Right renal cortex interstitium (tissue), 3 donors: Measurements from ENCODE around the gene RNPEPL1. TPM values are rescaled to one million over a fixed set of nuclear protein-coding genes. Genes with fewer than 3 reads are reported as not detected.

ENCODE experiments used
- DNase-seq, 3 donors: peaks; one replicate each; pipeline ENCODE4 v3.0.0-alpha.2; 2013; ENCODE audit warnings: low read depth in 3 of 3, low spot score in 2 of 3
- polyA plus RNA-seq, 3 donors: library from polyadenylated mRNA; unstranded; fragments of 120-200 nt; gene quantifications; one replicate each; pipeline ENCODE4 v1.2.1, GENCODE V29; 2013; ENCODE audit not compliant: insufficient read length in 3 of 3

RNPEPL1 gene
- polyA plus RNA-seq, 3 donors: 21.0 to 27.7 (median 25.5) TPM

DNA sequence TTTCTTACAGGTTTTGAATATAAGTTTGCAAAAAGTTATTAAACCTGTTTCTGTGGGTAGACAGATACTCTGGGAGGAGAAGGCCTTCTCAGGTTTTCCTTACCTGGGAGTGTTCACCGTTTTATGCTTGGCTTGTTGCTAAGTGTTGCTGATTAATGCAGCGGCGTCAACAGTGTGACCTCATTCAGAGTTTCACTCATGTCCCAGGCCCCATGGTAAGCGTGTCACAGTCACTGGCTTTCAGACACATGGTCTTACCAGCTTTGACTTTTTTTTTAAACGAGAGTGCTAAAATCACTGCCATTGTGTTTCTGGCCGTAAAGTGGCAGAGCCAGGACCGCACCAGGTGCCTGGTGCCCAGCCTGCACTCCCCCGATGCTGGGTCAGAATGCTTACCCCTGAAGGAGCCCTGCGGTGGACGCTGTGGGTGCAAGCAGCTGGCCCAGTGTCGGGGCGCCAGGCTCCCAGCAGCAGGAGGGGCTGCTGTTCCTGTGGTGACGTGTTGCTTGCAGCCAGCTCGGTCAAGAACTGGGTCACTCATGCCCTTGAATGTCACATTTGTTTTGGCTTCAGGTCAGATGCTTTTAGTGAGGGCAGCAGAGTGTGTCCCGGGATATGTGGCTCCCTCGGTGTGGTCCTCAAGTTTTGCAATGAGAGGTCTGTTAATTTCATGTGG is 21.7 kb downstream of the RNPEPL1 start:
- DNase-seq: no peak

DNA sequence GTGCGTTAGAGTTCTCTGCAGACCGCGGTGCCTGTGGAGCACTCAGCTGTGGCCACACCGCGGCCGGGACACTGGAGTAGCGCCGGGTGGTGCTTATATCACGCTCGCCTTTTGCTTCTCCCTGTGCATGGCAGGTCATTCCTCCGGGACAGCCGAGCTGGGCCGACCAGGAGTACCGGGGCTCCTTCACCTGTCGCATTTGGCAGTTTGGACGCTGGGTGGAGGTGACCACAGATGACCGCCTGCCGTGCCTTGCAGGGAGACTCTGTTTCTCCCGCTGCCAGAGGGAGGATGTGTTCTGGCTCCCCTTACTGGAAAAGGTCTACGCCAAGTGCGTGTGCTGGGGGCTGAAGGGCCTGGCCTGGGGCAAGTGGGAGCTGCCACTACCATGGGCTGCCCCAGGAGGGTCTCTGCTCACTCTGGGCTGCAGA is 22.4 kb downstream of the RNPEPL1 start:
- no peak for DNase-seq

DNA sequence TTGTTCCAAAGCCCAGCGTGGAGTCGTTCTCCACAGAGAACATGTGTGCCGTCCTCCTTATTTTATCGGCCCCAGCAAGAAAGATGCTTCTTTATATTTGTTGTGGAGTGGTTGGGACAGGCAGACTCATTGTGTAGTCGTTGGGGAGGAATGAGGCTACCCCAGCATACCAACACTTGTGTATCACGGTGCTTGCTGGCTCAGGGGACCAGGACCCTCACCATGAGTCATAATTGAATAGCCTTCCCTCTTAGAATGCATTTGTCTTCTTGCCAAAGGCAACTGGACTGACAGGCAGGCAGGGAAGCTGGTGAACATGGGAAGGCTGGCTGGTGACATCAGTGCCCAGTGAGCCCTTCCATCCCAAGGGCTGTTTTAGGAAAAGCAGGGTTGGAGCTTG is 22.9 kb downstream of the RNPEPL1 start:
- DNase-seq: no peak

DNA sequence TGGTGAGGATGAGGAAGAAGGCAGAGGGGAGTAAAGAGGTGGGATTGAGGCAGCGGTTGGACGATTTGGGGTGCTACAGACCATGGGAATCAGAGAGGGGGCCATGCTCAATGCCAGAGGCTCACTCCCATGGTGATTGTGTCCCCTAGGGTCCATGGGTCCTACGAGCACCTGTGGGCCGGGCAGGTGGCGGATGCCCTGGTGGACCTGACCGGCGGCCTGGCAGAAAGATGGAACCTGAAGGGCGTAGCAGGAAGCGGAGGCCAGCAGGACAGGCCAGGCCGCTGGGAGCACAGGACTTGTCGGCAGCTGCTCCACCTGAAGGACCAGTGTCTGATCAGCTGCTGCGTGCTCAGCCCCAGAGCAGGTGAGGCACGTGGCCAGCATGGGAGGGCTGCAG is 23.5 kb downstream of the RNPEPL1 start:
- no peak for DNase-seq

DNA sequence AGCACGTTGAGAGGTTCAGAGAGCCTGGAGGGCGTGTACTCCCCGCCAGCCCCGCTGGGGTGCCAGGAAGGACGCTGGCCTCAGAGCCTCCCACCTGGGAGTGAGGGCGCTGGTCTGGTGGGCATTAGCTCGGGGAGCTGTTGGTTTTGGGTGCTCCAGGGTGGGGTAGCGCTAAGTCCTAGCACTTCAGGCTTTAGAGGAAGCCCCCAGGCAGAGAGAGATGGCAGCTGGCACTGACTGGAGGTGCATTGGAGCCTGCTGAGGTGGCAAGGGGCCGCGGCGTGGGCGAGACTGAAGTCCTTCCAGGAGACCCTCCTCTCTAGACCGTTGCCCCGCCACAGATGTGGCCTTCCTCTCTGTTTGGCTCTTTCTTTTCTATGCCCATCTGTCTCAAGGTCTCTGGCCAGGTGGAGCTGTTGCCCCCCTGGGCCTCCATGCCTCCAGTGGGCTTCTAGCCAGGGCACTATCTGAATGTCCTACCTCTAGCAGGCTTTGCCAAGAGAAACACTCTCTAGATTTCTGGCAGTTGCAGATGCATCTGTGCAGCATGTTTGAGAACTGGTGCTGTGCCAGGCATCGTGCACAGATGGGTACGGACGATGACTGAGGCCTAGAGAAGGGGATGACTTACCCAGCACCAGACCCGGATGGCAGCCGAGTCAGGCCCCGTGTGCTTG is 24.9 kb downstream of the RNPEPL1 start:
- DNase-seq: no peak

DNA sequence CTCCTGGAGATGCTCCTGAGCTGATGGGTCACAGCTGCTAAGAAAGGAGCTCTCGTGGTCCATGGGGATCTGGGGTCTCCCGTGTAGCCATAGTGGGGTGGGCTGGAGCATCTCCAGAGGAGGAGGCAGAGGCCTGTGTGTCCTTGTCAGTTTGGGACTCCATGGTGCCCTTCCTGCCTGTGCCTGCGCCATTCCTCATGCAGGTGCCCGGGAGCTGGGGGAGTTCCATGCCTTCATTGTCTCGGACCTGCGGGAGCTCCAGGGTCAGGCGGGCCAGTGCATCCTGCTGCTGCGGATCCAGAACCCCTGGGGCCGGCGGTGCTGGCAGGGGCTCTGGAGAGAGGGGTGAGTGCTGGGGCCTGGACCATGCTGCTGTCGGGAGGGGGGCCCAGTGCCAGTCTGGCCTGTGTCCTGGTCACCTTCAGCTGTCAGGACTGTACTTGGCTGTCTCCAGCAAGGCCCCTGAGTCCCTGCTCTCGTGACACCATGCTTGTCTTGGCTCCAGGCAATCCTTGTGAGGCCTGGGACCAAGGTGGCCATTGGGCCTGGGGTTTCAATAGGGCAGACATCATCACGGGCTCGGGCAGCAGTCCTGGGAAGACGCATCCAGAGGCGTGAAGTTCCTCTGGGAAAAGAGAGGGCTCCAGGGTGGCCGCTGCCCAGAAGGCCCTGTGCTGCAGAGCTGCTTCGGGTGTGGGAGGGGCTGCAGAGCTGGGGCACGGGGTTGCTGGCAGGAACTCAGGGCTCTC is 25.6 kb downstream of the RNPEPL1 start:
- no peak for DNase-seq

DNA sequence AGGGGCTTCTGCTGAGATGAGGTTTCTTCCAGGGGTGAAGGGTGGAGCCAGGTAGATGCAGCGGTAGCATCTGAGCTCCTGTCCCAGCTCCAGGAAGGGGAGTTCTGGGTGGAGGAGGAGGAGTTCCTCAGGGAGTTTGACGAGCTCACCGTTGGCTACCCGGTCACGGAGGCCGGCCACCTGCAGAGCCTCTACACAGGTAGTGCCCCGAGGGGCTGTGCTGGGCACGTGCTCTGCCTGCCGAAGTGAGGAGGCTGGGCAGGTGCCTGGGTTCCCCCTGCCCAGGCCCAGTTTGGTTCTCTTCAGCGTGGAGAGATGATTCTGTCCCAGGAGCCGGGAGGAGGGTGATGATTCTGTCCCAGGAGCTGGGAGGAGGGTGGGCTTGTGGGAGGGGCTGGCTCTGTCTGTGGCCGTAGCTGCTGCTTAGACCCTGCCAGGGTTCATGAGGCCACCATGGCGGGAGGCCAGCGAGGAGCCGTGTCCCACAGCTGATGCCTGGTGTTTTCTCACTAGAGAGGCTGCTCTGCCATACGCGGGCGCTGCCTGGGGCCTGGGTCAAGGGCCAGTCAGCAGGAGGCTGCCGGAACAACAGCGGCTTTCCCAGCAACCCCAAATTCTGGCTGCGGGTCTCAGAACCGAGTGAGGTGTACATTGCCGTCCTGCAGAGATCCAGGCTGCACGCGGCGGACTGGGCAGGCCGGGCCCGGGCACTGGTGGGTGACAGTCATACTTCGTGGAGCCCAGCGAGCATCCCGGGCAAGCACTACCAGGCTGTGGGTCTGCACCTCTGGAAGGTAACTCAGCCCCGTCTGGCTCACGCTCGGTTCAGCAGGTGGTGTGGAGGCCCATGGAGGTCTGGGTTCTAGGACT is 26.5 kb downstream of the RNPEPL1 start:
- no peak for DNase-seq

DNA sequence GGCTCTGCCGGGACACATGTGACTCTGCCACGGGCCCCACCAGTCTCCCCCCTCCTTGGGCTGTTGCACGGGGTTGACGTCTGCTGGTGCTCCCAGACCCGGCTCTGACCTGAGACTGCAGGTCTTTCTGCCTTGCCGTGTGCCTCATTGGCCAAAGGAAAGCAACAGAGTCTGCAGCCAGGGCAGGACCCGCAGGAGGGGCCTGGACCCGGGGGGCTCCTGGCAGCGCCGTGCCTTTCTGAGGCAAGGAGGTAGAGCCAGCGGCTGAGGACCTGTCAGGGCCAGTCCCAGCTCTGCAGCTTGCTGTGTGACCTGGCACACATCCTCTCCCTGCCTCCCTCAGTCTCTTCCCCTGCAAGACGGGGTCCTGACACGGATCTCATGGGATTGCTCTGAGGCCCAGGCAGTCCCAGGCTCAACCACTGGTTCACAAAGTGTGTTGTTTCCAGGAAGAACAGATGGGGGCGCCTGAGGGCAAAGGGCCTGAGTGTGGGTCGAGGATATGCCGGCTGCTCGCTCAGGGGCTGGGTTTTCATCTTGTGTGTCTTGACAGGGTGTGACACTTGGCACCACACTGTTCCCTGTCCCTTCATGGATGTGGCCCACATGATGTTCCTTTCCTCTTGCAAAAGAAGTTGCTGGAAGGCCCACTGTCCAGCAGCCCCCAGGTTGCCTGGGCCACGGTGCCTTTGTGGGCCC is 27.2 kb downstream of the RNPEPL1 start:
- no peak for DNase-seq

DNA sequence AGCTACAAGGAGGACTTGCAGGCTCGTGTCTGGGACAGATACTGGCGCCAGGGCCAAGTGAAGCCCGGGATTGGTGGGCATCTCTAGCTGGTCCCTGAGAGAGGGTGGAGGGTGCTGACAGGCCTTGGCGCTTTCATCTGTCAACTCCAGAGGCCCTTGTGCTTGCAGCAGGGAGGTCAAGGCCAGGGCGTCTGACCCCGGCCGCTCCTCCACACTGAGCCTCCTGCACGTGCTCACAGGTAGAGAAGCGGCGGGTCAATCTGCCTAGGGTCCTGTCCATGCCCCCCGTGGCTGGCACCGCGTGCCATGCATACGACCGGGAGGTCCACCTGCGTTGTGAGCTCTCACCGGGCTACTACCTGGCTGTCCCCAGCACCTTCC is 27.8 kb downstream of the RNPEPL1 start:
- DNase-seq: no peak

DNA sequence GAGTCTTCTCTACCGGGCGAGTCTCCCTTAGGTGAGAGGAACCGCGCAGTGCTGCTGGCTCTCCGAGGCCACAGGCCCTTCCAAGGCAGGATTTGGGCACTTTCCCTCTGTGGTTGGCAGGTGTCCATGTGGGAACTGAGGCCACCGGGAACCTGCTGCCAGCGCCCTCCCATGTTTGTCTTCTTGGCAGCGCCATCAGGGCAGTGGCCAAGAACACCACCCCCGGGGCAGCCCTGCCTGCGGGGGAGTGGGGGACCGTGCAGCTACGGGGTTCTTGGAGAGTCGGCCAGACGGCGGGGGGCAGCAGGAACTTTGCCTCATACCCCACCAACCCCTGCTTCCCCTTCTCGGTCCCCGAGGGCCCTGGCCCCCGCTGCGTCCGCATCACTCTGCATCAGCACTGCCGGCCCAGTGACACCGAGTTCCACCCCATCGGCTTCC is 28.2 kb downstream of the RNPEPL1 start:
- no peak for DNase-seq

DNA sequence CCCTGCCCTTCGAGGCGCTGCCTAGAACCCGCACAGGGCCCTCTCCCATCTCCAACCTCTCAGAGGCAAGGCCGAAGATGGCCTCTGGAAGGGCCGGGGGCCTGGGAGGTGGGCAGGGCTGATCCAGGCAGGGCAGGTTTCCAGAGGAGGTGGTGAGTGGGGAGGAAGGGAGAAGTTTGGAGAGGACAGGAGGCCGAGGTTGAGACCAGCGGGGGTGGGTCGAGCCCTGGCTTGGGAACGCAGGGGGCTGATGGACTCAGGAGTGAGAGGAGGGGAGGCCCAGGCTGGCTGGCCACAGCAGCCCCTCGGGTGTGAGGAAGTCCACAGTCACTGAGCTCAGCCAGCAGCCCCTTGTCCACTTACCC is 28.8 kb downstream of the RNPEPL1 start:
- DNase-seq: no peak

DNA sequence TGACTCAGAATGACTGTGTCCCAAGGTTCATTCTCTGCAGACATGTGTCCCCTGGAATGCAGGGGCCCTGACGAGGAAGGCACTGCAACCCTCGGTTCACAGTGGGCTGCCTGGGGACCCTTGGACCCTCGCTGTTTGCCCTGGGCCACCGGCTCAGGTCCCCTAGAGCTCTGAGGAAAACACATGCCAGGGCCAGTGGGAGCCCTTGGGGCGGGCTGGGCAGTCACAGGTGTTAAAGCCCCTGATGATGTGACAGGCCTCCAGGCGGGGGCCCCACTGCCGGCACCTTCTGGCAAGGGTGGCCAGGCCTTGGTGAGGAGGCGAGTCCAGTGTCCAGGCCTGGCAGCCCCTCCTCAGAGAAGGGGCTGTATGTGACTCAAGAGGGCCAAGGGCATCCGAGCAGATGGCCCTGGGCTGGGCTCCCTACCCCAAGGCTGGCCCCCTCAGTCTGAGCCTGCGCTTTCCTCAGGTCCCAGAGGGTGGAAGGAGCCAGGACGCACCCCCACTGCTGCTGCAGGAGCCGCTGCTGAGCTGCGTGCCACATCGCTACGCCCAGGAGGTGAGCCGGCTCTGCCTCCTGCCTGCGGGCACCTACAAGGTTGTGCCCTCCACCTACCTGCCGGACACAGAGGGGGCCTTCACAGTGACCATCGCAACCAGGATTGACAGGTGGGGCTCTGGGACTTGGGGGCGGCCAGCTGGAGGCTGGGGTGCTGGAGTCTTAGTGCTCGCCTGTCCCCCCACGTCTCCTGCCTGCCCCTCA is 29.3 kb downstream of the RNPEPL1 start:
- no peak for DNase-seq

DNA sequence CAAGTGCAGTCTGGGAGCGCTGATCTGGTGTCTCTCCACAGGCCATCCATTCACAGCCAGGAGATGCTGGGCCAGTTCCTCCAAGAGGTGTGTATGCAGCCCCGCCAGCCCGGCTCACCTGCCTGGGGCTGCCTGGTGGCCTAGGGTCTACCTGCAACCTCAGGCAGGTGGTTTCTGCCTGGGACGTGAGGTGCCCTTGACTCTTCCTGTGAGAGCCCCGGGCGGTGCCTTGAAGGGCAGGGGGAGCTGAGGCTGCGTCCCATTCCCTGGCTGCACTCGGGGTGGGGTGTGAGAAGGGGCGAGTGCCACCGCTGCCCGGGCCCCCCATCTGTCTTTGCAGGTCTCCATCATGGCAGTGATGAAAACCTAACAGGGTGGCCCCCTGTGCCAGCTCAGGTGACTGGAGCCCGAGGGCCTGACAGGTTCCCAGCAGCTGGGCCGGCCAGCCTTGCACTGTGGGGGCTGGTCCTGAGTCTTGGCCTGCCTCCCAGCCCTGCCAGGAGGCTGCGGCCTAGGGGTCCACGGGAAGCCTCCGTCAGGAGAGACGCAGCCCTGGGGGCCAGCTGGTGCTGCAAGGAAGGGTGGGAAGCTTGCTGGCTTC is 30.1 kb downstream of the RNPEPL1 start:
- no peak for DNase-seq

DNA sequence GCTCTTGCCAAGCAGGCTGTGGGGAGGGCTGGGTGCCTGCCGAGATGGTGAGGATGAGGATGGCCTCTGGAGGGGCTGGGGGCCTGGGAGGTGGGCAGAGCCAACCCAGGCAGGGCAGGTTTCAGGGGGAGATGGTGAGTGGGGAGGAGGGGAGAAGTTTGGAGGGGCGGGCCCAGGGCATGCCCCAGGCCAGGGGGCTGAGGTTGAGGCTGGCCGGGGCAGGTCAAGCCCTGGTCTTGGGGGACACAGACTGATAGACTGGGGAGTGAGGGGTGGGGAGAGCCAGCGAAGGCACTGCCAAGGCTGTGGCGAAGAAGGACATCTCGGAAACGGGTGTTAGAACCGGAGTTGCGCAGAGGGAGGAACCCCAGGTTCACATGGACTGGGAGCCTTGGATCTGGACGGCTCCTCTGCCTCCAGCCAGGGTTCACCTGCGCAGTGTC is 30.9 kb downstream of the RNPEPL1 start:
- no peak for DNase-seq

DNA sequence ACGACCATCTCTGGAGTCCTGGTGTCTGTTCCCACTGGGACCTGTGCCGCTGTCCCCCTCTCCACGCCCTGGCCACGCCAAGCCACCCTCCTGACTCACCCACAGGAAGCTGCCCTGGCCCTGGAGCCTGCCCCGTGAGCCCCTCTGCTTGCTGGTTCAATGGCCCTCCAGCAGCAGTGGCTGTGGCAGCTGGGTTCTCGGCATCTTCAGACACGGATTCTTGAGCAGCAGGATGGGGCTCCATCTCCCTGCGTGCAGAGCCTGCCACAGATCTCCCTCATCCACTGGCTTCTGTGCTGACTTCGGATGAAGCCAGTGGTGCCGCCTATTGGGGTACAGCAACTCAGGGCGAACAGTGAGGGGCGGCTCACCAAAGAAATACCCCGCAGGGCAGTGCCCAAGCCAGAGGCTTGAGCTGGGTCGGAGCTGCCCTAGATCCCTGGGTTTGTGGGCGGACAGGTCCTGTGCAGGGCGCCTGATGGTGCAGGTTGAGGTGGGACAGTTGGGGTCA is 32.2 kb downstream of the RNPEPL1 start:
- DNase-seq: no peak

DNA sequence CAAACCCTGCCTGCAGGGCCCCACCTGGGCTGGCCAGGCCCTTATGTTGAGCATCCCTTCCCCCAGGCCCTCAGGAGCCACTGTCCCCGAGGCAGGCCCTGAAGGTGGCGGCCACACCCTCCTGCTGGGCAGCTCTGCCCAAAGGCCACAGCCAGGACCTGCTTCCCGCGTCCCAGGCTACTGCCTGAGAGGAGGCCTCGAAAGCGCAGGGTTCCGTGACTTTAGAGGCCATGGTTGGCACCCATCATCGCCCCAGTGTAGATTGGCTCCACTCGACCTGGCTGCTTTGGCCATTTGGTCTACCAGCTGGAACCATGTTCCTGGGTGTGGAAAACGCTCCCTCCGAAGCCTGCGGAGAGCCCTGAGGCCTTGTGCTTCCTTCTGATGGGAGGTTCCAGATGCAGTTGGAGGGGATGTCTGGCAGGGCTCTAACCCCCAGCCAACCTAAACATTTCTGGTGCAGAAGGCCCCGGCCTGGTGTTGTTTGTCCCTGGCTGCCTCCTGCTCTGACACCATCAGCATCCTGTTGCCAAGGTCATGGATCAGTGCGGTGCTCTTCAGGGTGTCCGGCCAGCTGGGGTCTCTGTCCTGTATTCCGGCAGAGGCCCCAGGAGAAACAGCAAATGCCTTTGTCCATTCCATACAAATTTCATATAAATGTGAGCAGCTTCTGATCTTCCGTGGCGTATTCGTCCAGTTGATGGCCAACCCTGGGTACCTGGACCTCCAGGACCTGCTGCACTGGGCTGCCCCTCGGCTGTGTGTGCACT is 33.0 kb downstream of the RNPEPL1 start:
- DNase-seq: no peak

DNA sequence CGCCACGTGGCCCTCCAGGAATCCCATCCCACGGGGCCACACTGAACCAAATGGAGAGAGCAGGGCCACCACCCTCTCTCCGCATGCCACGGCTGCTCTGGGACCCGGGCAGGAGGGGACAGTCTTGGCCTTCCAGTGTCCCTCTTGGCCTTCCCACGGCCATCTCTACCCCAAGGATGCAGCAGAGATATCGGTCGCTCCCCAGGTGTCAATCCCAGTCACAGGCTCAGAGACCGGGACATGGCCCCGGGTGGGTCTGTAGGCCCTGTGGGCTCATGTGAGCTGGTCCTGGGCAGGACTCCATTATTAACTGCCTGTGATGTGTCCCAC is 33.5 kb downstream of the RNPEPL1 start:
- no peak for DNase-seq
